A673 (cell line): ENCODE results near the gene GPR151. TPM values are rescaled to one million over a fixed set of nuclear protein-coding genes. Genes with fewer than 3 reads are reported as not detected.
"Not testable (repeated sequence)": the region's sequence is repeated elsewhere in the genome, so short reads cannot be mapped to it uniquely, and the experiment has no call there.

Experiments
- BruUV-seq: library from RNA; stranded (reverse); fragments of 400-500 nt; replicated peaks from 2 replicates; lab custom pipeline; 2021; lab: Mats Ljungman, UMichigan
- CTCF ChIA-PET: fragments of 300-600 bp; sonication (Branson Sonifier 250); formaldehyde crosslinking; loops from one replicate; lab custom pipeline; 2022; ENCODE audit warnings: antibody characterized with exemption; lab: Charles Lee
- POLR2A ChIA-PET: fragments of 300-600 bp; sonication (Branson Sonifier 250); formaldehyde crosslinking; loops from one replicate; lab custom pipeline; 2022; ENCODE audit warnings: antibody characterized with exemption; ENCODE audit not compliant: low non-redundant PET; lab: Charles Lee
- DNase-seq: peaks from one replicate; pipeline ENCODE4 v3.0.0-alpha.2; 2015; ENCODE audit warnings: low spot score
- H3K27ac ChIP-seq: fragments of 200-600 bp; sonication (generic); 2 replicates; pipeline ENCODE4 v1.5.1; 2016; ENCODE audit warnings: mixed run types, low read depth, mild to moderate bottlenecking, mixed read lengths, antibody characterized with exemption, low read length; ENCODE audit not compliant: poor library complexity, severe bottlenecking
- H3K27me3 ChIP-seq: fragments of 200-600 bp; sonication (generic); replicated peaks from 2 replicates; pipeline ENCODE4 v1.6.1; 2017; ENCODE audit warnings: mixed run types, low read depth, mild to moderate bottlenecking, mixed read lengths, antibody characterized with exemption, low read length; ENCODE audit not compliant: insufficient read depth, poor library complexity
- H3K36me3 ChIP-seq: fragments of 200-600 bp; sonication (generic); 2 replicates; pipeline ENCODE4 v1.6.1; 2016; ENCODE audit warnings: mixed run types, mild to moderate bottlenecking, mixed read lengths, antibody characterized with exemption, low read length; ENCODE audit not compliant: insufficient read depth, poor library complexity, severe bottlenecking
- H3K4me1 ChIP-seq: fragments of 200-600 bp; sonication (generic); 2 replicates; pipeline ENCODE4 v1.6.1; 2017; ENCODE audit warnings: mixed run types, mild to moderate bottlenecking, mixed read lengths, antibody characterized with exemption, low read length; ENCODE audit not compliant: insufficient read depth, poor library complexity, severe bottlenecking
- H3K4me3 ChIP-seq: fragments of 200-600 bp; sonication (generic); 2 replicates; pipeline ENCODE4 v1.5.1; 2016; ENCODE audit warnings: low read depth, mixed run types, mild to moderate bottlenecking, mixed read lengths, low read length; ENCODE audit not compliant: poor library complexity, severe bottlenecking
- H3K9me3 ChIP-seq: fragments of 200-600 bp; sonication (generic); 2 replicates; pipeline ENCODE4 v1.6.1; 2016; ENCODE audit warnings: mixed run types, low read depth, mild to moderate bottlenecking, mixed read lengths, antibody characterized with exemption, low read length; ENCODE audit not compliant: poor library complexity, severe bottlenecking
- EZH2 ChIP-seq: fragments of 200-600 bp; sonication (generic); IDR thresholded peaks from 2 replicates; pipeline ENCODE4 v1.6.1; 2017; ENCODE audit warnings: borderline replicate concordance, low read depth, mild to moderate bottlenecking, mixed read lengths, antibody characterized with exemption, low read length; ENCODE audit not compliant: poor library complexity, severe bottlenecking
- intact Hi-C: fragments of 100-400 bp; cut with micrococcal nuclease; formaldehyde crosslinking; loops from one replicate; pipeline ENCODE4 v1.10.0; 2022; ENCODE audit not compliant: unreplicated experiment
- total RNA-seq: library from RNA; stranded (reverse); gene quantifications from 2 replicates; pipeline ENCODE4 v1.2.3, GENCODE V29; 2021
- TF ChIP-seq, protein P1 (sequence below): fragments of 300-800, 200-600 bp; sonication (generic); conservative IDR thresholded peaks from 2 replicates; pipeline ENCODE4 v1.5.1; 2017; ENCODE audit warnings: low read depth, mild to moderate bottlenecking, antibody characterized with exemption, low read length, moderate library complexity, mixed read lengths

GPR151 gene
- total RNA-seq, 1 experiment from 2014 or later: not detected

DNA sequence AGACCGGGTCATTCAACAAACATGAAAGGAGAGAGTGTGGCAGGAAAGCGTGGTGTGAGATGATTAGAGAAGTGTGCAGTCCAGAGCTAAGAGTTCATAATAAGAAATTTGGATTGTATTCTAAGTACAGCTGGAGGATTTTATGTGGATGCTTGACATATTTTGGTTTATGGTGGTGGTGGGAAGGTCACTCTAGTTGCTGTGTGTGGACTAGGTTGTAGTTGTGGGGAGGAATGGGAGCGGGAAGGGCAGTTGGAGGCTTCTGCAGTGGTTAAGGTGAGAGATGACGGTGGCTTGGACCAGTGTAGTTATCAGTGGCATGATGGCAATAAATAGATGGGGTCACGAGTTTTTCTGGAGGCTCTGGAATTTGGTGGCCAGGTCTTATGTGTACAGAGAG is 45.7 kb upstream of the GPR151 start:
- ChIA-PET CTCF (no interaction called here), POLR2A (no interaction called here)
- TF ChIP-seq, protein P1, sequence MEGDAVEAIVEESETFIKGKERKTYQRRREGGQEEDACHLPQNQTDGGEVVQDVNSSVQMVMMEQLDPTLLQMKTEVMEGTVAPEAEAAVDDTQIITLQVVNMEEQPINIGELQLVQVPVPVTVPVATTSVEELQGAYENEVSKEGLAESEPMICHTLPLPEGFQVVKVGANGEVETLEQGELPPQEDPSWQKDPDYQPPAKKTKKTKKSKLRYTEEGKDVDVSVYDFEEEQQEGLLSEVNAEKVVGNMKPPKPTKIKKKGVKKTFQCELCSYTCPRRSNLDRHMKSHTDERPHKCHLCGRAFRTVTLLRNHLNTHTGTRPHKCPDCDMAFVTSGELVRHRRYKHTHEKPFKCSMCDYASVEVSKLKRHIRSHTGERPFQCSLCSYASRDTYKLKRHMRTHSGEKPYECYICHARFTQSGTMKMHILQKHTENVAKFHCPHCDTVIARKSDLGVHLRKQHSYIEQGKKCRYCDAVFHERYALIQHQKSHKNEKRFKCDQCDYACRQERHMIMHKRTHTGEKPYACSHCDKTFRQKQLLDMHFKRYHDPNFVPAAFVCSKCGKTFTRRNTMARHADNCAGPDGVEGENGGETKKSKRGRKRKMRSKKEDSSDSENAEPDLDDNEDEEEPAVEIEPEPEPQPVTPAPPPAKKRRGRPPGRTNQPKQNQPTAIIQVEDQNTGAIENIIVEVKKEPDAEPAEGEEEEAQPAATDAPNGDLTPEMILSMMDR: no peak
- no peak for TF ChIP-seq EZH2
- no peaks in the 10 kb centered on the region for H3K9me3 ChIP-seq
- H3K27ac ChIP-seq: no peak overlapping the region
- no peaks in the 10 kb centered on the region for H3K36me3 ChIP-seq
- no TSS peak for BruUV-seq
- H3K27me3 ChIP-seq: peaks cover 4% of the 10 kb centered on the region
- no peak overlapping the region for H3K4me3 ChIP-seq
- no peaks in the 10 kb centered on the region for H3K4me1 ChIP-seq
- intact Hi-C loops: no loop called here
- DNase-seq: no peak

DNA sequence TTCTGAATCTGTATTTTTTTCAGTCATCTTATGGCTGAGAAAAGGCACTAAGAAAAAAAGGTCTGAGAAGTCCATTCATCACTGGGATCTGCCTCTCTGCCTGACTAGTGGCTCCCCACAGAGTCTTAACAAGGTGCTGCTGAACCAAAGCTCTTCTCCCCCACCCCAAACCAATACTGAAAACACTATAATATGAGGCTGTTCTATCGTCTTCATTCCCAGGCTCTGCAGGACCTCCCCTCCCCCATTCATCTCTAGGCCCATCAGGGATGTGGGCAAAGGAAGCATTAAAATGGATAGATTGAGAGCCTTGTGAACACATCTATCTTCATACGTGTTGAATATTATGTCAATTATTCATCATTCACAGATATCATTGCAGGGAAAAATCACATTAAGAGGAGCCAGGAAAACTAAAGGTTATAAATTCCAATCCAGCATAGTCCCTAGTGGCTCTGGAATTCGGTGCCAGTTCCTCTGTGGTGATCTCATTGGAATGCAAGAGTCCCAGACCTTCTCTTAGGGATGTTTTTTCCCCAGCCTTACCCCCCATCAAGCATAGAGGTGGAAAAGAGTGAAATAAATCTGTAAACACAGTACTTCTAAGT is 44.3 kb upstream of the GPR151 start:
- Histone ChIP-seq H3K9me3 (no peaks in the 10 kb centered on the region), H3K36me3 (no peaks in the 10 kb centered on the region), H3K27ac (no peak overlapping the region), H3K4me3 (no peak overlapping the region), H3K27me3 (peaks cover 4% of the 10 kb centered on the region), H3K4me1 (no peaks in the 10 kb centered on the region)
- ChIA-PET POLR2A (no interaction called here), CTCF (no interaction called here)
- BruUV-seq: no TSS peak
- DNase-seq: no peak
- intact Hi-C loops: no loop called here
- TF ChIP-seq, protein P1: no peak
- TF ChIP-seq EZH2: no peak

DNA sequence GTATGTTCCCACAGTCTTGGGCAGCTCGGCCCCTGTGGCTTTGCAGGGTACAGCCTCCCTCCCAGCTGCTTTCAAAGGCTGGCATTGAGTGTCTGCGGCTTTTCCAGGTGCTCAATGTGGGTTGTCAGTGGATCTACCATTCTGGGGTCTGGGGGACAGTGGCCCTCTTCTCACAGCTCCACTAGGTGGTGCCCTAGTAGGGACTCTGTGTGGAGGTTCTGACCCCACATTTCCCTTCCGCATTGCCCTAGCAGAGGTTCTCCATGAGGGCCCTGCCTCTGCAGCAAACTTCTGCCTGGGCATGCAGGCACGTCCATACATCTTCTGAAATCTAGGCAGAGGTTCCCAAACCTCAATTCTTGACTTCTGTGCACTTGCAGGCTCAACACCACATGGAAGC is 40.9 kb upstream of the GPR151 start:
- CTCF ChIA-PET: not testable (repeated sequence)

DNA sequence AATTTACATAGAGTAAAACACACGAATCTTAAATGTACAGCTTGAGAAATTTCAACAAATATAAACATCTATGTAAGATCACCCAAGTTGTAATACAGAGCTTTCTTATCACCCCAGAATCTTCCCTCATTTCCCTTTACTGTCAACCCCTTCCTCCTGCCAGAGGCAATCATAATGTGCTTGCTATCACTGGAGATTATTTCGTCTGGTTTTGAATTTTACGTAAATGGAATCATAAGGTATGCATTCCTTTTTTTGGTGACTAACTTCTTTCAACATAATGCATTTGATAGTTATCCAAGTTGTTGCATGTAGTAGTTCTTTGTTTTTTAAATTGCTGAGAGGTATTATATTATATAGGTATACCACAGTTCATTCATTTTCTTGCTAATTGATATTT is 37.5 kb upstream of the GPR151 start:
- DNase-seq: no peak
- no peaks in the 10 kb centered on the region for H3K9me3 ChIP-seq
- no peak overlapping the region for H3K4me3 ChIP-seq
- ChIA-PET CTCF (no interaction called here), POLR2A (no interaction called here)
- H3K27me3 ChIP-seq: peaks cover 54% of the 10 kb centered on the region
- no peaks in the 10 kb centered on the region for H3K4me1 ChIP-seq
- H3K27ac ChIP-seq: no peak overlapping the region
- TF ChIP-seq, protein P1: no peak
- TF ChIP-seq EZH2: no peak
- intact Hi-C loops: no loop called here
- no peaks in the 10 kb centered on the region for H3K36me3 ChIP-seq
- BruUV-seq: no TSS peak

More for the DNA sequence above, 40.9 kb upstream of the GPR151 start:
- H3K27me3 ChIP-seq: peaks cover 35% of the 10 kb centered on the region
- H3K9me3 ChIP-seq, BruUV-seq, DNase-seq, H3K4me1 ChIP-seq, POLR2A ChIA-PET, H3K36me3 ChIP-seq, intact Hi-C loops, H3K27ac ChIP-seq, H3K4me3 ChIP-seq: not testable (repeated sequence)
